OCI-LY7 (cell line): ENCODE results near the gene TAS1R1. TPM values are rescaled to one million over a fixed set of nuclear protein-coding genes. Genes with fewer than 3 reads are reported as not detected.
"Not testable (repeated sequence)": the region's sequence is repeated elsewhere in the genome, so short reads cannot be mapped to it uniquely, and the experiment has no call there.

ENCODE experiments used
- BruUV-seq: library from RNA; stranded (reverse); fragments of 400-500 nt; replicated peaks from 2 replicates; lab custom pipeline; 2021; lab: Mats Ljungman, UMichigan
- CTCF ChIA-PET: fragments of 300-600 bp; sonication (Branson Sonifier 250); formaldehyde crosslinking; loops from one replicate; lab custom pipeline; 2022; ENCODE audit warnings: antibody characterized with exemption; ENCODE audit not compliant: unreplicated experiment; lab: Charles Lee
- POLR2A ChIA-PET: fragments of 300-600 bp; sonication (Branson Sonifier 250); formaldehyde crosslinking; loops from one replicate; lab custom pipeline; 2022; ENCODE audit warnings: antibody characterized with exemption; lab: Charles Lee
- DNase-seq: peaks from one replicate; pipeline ENCODE4 v3.0.0-alpha.2; 2015; ENCODE audit warnings: low spot score
- H2AFZ ChIP-seq: fragments of 200-600 bp; sonication (generic), shearing (Covaris generic); 2 replicates; pipeline ENCODE4 v1.6.1; 2014; ENCODE audit warnings: mild to moderate bottlenecking, antibody characterized with exemption, low read length, moderate library complexity
- H3K27ac ChIP-seq: fragments of 200-600 bp; sonication (generic); 2 replicates; pipeline ENCODE4 v1.5.1; 2014; ENCODE audit warnings: mixed run types, low read depth, mild to moderate bottlenecking, moderate library complexity, low read length, inconsistent platforms; ENCODE audit not compliant: poor library complexity, severe bottlenecking
- H3K36me3 ChIP-seq: fragments of 200-600 bp; sonication (generic); 2 replicates; pipeline ENCODE4 v1.6.1; 2014; ENCODE audit warnings: mild to moderate bottlenecking, antibody characterized with exemption, low read length, moderate library complexity, mixed read lengths; ENCODE audit not compliant: insufficient read depth
- H3K4me1 ChIP-seq: fragments of 200-600 bp; sonication (generic); 2 replicates; pipeline ENCODE4 v1.5.1; 2014; ENCODE audit warnings: mild to moderate bottlenecking, low read length; ENCODE audit not compliant: insufficient read depth, poor library complexity, severe bottlenecking
- H3K4me2 ChIP-seq: fragments of 200-600 bp; sonication (generic); 2 replicates; pipeline ENCODE4 v1.6.1; 2014; ENCODE audit warnings: mild to moderate bottlenecking, low read length
- H3K4me3 ChIP-seq: fragments of 200-600 bp; sonication (generic); 2 replicates; pipeline ENCODE4 v1.5.1; 2014; ENCODE audit warnings: mild to moderate bottlenecking, low read depth, low read length; ENCODE audit not compliant: poor library complexity, severe bottlenecking
- H3K79me2 ChIP-seq: fragments of 200-600 bp; sonication (generic); 2 replicates; pipeline ENCODE4 v1.6.1; 2016; ENCODE audit warnings: low read depth, mild to moderate bottlenecking, low read length, moderate library complexity, mixed read lengths; ENCODE audit not compliant: insufficient read depth
- H3K9me2 ChIP-seq: fragments of 200-600 bp; sonication (generic); 2 replicates; pipeline ENCODE4 v1.6.1; 2016; ENCODE audit warnings: mild to moderate bottlenecking, low read length, mixed read lengths; ENCODE audit not compliant: insufficient read depth
- H3K9me3 ChIP-seq: fragments of 200-600 bp; sonication (generic); 2 replicates; pipeline ENCODE4 v1.6.1; 2014; ENCODE audit warnings: mild to moderate bottlenecking, mixed run types, low read length, mixed read lengths
- H4K20me1 ChIP-seq: fragments of 200-600 bp; sonication (generic); 2 replicates; pipeline ENCODE4 v1.6.1; 2014; ENCODE audit warnings: mild to moderate bottlenecking, antibody characterized with exemption, low read length, moderate library complexity, mixed read lengths; ENCODE audit not compliant: insufficient read depth
- EZH2phosphoT487 ChIP-seq: fragments of 200-600 bp; sonication (generic); IDR thresholded peaks from 2 replicates; pipeline ENCODE4 v1.6.1; 2018; ENCODE audit warnings: low read depth, borderline replicate concordance, mild to moderate bottlenecking, mixed run types, antibody characterized with exemption, low read length, moderate library complexity, mixed read lengths
- intact Hi-C: fragments of 100-400 bp; cut with micrococcal nuclease; formaldehyde crosslinking; loops from one replicate; pipeline ENCODE4 v1.10.0; 2022; ENCODE audit not compliant: unreplicated experiment
- total RNA-seq, 2 experiments: library from RNA; depleted of rRNA in 1 of 2; stranded (reverse); fragments of >200 nt in 1 of 2; shearing (Covaris generic) in 1 of 2; gene quantifications; 2 replicates each; pipeline ENCODE4 v1.2.3, GENCODE V29; 2014 to 2022
- TF ChIP-seq, protein P1 (sequence below): fragments of 200-600 bp; sonication (generic); conservative IDR thresholded peaks from 2 replicates; pipeline ENCODE4 v1.5.1; 2014; ENCODE audit warnings: mild to moderate bottlenecking, antibody characterized with exemption, low read length, moderate library complexity, mixed read lengths

TAS1R1 gene
- total RNA-seq, 2 experiments from 2014 or later, result 0.11 TPM; not detected in 1

- Histone ChIP-seq H4K20me1 (no peaks in the 10 kb centered on the region), H3K9me2 (no peaks in the 10 kb centered on the region), H3K4me1 (peaks cover 35% of the 10 kb centered on the region), H3K9me3 (no peaks in the 10 kb centered on the region), H3K4me2 (peak overlapping the region; percentile 82), H3K4me3 (peak overlapping the region; percentile 46), H3K79me2 (no peaks in the 10 kb centered on the region), H3K27ac (no peak overlapping the region), H3K36me3 (peaks cover 22% of the 10 kb centered on the region; the same call in 1 of the 2 replicates), H2AFZ (no peak overlapping the region)
- no TSS peak for BruUV-seq
- ChIA-PET POLR2A (interaction anchor here (0.5 to 1.4 kb wide), 3 partner anchors 10 to 368 kb away, joined by 3 to 4 read pairs (median 3); no protein-coding TSS in a partner anchor), CTCF (interaction anchor here (1.5 kb wide), 1 partner anchor 19 kb away, joined by 4 read pairs; no protein-coding TSS in a partner anchor)
- TF ChIP-seq, protein P1, sequence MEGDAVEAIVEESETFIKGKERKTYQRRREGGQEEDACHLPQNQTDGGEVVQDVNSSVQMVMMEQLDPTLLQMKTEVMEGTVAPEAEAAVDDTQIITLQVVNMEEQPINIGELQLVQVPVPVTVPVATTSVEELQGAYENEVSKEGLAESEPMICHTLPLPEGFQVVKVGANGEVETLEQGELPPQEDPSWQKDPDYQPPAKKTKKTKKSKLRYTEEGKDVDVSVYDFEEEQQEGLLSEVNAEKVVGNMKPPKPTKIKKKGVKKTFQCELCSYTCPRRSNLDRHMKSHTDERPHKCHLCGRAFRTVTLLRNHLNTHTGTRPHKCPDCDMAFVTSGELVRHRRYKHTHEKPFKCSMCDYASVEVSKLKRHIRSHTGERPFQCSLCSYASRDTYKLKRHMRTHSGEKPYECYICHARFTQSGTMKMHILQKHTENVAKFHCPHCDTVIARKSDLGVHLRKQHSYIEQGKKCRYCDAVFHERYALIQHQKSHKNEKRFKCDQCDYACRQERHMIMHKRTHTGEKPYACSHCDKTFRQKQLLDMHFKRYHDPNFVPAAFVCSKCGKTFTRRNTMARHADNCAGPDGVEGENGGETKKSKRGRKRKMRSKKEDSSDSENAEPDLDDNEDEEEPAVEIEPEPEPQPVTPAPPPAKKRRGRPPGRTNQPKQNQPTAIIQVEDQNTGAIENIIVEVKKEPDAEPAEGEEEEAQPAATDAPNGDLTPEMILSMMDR, result no peak
- TF ChIP-seq EZH2phosphoT487, result no peak
- intact Hi-C loops, result no loop called here
- DNase-seq, result peak; percentile 61
Observed at GRCh38 chr1:6599141-6599975, 44.3 kb downstream of the TAS1R1 start.

GRCh38 chr1:6599991-6600390 is 44.9 kb downstream of the TAS1R1 start:
- ChIA-PET POLR2A (interaction anchor here (1.4 kb wide), 1 partner anchor 11 kb away, joined by 4 read pairs; no protein-coding TSS in a partner anchor), CTCF (interaction anchor here (1.0 to 1.5 kb wide), 2 partner anchors 12 to 20 kb away, joined by 4 read pairs; no protein-coding TSS in a partner anchor)
- Histone ChIP-seq H3K4me3 (peak overlapping the region; percentile 71), H3K4me2 (peak overlapping the region; percentile 82), H3K36me3 (peaks cover 22% of the 10 kb centered on the region; the same call in 1 of the 2 replicates), H3K4me1 (peaks cover 35% of the 10 kb centered on the region)
- DNase-seq, intact Hi-C loops, BruUV-seq, H3K9me2 ChIP-seq, H2AFZ ChIP-seq, H3K79me2 ChIP-seq, H4K20me1 ChIP-seq, H3K27ac ChIP-seq, H3K9me3 ChIP-seq: not testable (repeated sequence)

DNA sequence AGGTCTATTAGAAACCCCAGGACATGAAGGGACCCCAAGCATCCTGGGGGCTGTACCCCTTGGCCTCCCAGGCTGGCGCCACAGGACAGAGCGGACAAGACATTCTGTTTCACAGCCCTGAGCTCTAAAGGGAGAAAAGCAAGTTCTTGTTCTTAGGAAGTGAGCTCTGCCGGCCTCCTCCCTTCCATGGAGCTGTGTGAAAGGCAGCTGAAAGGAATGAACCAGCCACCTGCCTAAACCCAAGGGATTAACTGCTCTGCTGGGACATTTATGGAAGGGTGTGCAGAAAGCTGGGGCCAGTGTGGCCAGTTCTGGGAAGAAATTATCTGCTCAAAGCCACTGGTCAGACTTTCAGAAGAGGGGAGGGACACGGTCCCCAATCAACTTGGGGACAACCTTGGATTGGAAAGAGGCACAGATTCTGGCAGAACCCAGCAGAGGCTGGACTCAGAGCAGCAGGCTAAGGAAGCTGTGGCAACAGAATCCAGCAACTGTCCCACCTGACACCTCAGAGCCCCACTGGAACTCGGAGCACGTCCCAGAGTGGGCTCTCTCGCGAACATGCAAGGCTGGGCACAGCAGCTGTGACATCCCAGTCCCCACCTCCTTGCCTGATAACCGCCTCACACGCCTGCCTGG is 45.4 kb downstream of the TAS1R1 start:
- Histone ChIP-seq H3K4me1 (peaks cover 35% of the 10 kb centered on the region), H3K36me3 (peaks cover 19% of the 10 kb centered on the region; the same call in 1 of the 2 replicates), H3K9me2 (no peaks in the 10 kb centered on the region), H2AFZ (peak overlapping the region; percentile 2; the same call in 1 of the 2 replicates), H3K4me3 (peak overlapping the region; percentile 71), H3K4me2 (peak overlapping the region; percentile 82), H3K27ac (no peak overlapping the region), H4K20me1 (no peaks in the 10 kb centered on the region), H3K79me2 (no peaks in the 10 kb centered on the region), H3K9me3 (no peaks in the 10 kb centered on the region)
- POLR2A ChIA-PET, result interaction anchor here (0.6 to 1.4 kb wide), 2 partner anchors 11 to 48 kb away, joined by 4 read pairs; no protein-coding TSS in a partner anchor
- CTCF ChIA-PET, result interaction anchor here (1.0 to 1.5 kb wide), 2 partner anchors 13 to 20 kb away, joined by 4 read pairs; no protein-coding TSS in a partner anchor
- BruUV-seq, result no TSS peak
- no peak for DNase-seq
- intact Hi-C loops, result no loop called here
- no peak for TF ChIP-seq EZH2phosphoT487
- TF ChIP-seq, protein P1, result no peak
